Measurements from ENCODE around the gene DENND11. TPM values are rescaled to one million over a fixed set of nuclear protein-coding genes. Genes with fewer than 3 reads are reported as not detected.

DENND11 gene
- total RNA-seq, 1 donor from 2014 or later: 34.1 TPM

GRCh38 chr7:141652691-141653090 is 49.3 kb downstream of the DENND11 start:
- Histone ChIP-seq H3K27ac (no peak overlapping the region), H3K36me3 (peaks cover 37% of the 10 kb centered on the region), H3K27me3 (ENCODE audit: low read depth) (no peaks in the 10 kb centered on the region), H3K4me3 (no peak overlapping the region), H3K4me1 (peaks cover 5% of the 10 kb centered on the region), H3K9me3 (no peaks in the 10 kb centered on the region)
- no peak for TF ChIP-seq CTCF (IDR thresholded peaks at IDR 0.05)
- intact Hi-C loops (cut with DNase I): no loop called here
- no peak for ATAC-seq
- DNase-seq: no peak

Other genes with a start within 250 kb of the DENND11 start
- gene AGK, start 150.8 kb downstream of the DENND11 start, total RNA-seq: 19.8 TPM
- gene WEE2, start 6.2 kb upstream of the DENND11 start, total RNA-seq: not detected
- 65.2 TPM for gene SSBP1, start 36.2 kb upstream of the DENND11 start, total RNA-seq
- gene TAS2R3, start 61.9 kb upstream of the DENND11 start, total RNA-seq: 1.4 TPM
- 2.0 TPM for gene TAS2R4, start 74.5 kb upstream of the DENND11 start, total RNA-seq
- 2.2 TPM for gene TAS2R5, start 88.1 kb upstream of the DENND11 start, total RNA-seq
- gene PRSS37, start 139.3 kb upstream of the DENND11 start, total RNA-seq: not detected
- not detected for gene OR9A4, start 214.2 kb upstream of the DENND11 start, total RNA-seq
- 7.5 TPM for gene CLEC5A, start 244.8 kb upstream of the DENND11 start, total RNA-seq